Astrocyte (in vitro differentiated cells and primary cell): ENCODE data around the gene FADS6. TPM values are rescaled to one million over a fixed set of nuclear protein-coding genes. Genes with fewer than 3 reads are reported as not detected.

Source experiments
- DNase-seq: peaks from one replicate; pipeline ENCODE4 v3.0.0-alpha.2; 2010; ENCODE audit warnings: low read depth
- FAIRE-seq: peaks from 2 replicates; lab custom pipeline; 2011; peaks lifted over from hg19 to GRCh38; lab: Jason Lieb, UNC
- H2AFZ ChIP-seq: 2 replicates; pipeline ENCODE4 v1.6.0; 2012; ENCODE audit warnings: low read depth, low read length, inconsistent platforms
- H3K27ac ChIP-seq: 2 replicates; pipeline ENCODE4 v1.5.1; 2011; ENCODE audit warnings: low read depth, low read length, inconsistent platforms
- H3K27me3 ChIP-seq: 2 replicates; pipeline ENCODE4 v1.6.0; 2011; ENCODE audit warnings: low read length, inconsistent platforms; ENCODE audit not compliant: insufficient read depth
- H3K36me3 ChIP-seq: 2 replicates; pipeline ENCODE4 v1.5.1; 2011; ENCODE audit warnings: low read length, inconsistent platforms; ENCODE audit not compliant: insufficient read depth
- H3K4me1 ChIP-seq: 2 replicates; pipeline ENCODE4 v1.5.1; 2011; ENCODE audit warnings: low read length, inconsistent platforms; ENCODE audit not compliant: insufficient read depth
- H3K4me2 ChIP-seq: 2 replicates; pipeline ENCODE4 v1.6.0; 2012; ENCODE audit warnings: low read length, inconsistent platforms
- H3K4me3 ChIP-seq: 2 replicates; pipeline ENCODE4 v1.5.1; 2011; ENCODE audit warnings: low read depth, mild to moderate bottlenecking, low read length, inconsistent platforms; ENCODE audit not compliant: insufficient read depth
- H3K79me2 ChIP-seq: 2 replicates; pipeline ENCODE4 v1.6.0; 2012; ENCODE audit warnings: mild to moderate bottlenecking, low read length, inconsistent platforms; ENCODE audit not compliant: insufficient read depth
- H3K9ac ChIP-seq: 2 replicates; pipeline ENCODE4 v1.6.0; 2012; ENCODE audit warnings: mild to moderate bottlenecking, low read length, inconsistent platforms
- H3K9me3 ChIP-seq: 2 replicates; pipeline ENCODE4 v1.5.1; 2012; ENCODE audit warnings: low read depth, mild to moderate bottlenecking, low read length, inconsistent platforms; ENCODE audit not compliant: insufficient read depth
- H4K20me1 ChIP-seq: 2 replicates; pipeline ENCODE4 v1.6.0; 2012; ENCODE audit warnings: low read length, inconsistent platforms; ENCODE audit not compliant: insufficient read depth
- H3K27ac Mint-ChIP-seq: one replicate; pipeline ENCODE4 v1.8.0; 2021; ENCODE audit warnings: mild to moderate bottlenecking, mixed read lengths; ENCODE audit not compliant: unreplicated experiment
- H3K27me3 Mint-ChIP-seq: one replicate; pipeline ENCODE4 v1.8.0; 2021; ENCODE audit warnings: low read depth, mixed read lengths; ENCODE audit not compliant: unreplicated experiment
- H3K36me3 Mint-ChIP-seq: one replicate; pipeline ENCODE4 v1.8.0; 2021; ENCODE audit warnings: low read depth, mixed read lengths; ENCODE audit not compliant: unreplicated experiment
- H3K4me1 Mint-ChIP-seq: one replicate; pipeline ENCODE4 v1.8.0; 2021; ENCODE audit warnings: low read depth, mixed read lengths; ENCODE audit not compliant: unreplicated experiment
- H3K4me3 Mint-ChIP-seq: one replicate; pipeline ENCODE4 v1.8.0; 2021; ENCODE audit warnings: mild to moderate bottlenecking, moderate library complexity, mixed read lengths; ENCODE audit not compliant: unreplicated experiment
- H3K9me3 Mint-ChIP-seq: one replicate; pipeline ENCODE4 v1.8.0; 2021; ENCODE audit warnings: mild to moderate bottlenecking, mixed read lengths; ENCODE audit not compliant: unreplicated experiment
- EZH2 ChIP-seq: IDR thresholded peaks from 2 replicates; pipeline ENCODE4 v1.6.1; 2012; ENCODE audit warnings: mild to moderate bottlenecking, low read length, inconsistent platforms; ENCODE audit not compliant: insufficient read depth
- total RNA-seq: library from RNA; stranded (reverse); gene quantifications from 2 replicates; pipeline ENCODE4 v1.2.1, GENCODE V29; 2021
- TF ChIP-seq, protein P1 (sequence below): IDR thresholded peaks from 2 replicates; pipeline ENCODE4 v1.5.1; 2011; ENCODE audit warnings: low read depth, mild to moderate bottlenecking, inconsistent platforms, low read length, moderate library complexity; ENCODE audit not compliant: insufficient read depth

FADS6 gene
- total RNA-seq, 1 donor from 2014 or later = not detected

DNA sequence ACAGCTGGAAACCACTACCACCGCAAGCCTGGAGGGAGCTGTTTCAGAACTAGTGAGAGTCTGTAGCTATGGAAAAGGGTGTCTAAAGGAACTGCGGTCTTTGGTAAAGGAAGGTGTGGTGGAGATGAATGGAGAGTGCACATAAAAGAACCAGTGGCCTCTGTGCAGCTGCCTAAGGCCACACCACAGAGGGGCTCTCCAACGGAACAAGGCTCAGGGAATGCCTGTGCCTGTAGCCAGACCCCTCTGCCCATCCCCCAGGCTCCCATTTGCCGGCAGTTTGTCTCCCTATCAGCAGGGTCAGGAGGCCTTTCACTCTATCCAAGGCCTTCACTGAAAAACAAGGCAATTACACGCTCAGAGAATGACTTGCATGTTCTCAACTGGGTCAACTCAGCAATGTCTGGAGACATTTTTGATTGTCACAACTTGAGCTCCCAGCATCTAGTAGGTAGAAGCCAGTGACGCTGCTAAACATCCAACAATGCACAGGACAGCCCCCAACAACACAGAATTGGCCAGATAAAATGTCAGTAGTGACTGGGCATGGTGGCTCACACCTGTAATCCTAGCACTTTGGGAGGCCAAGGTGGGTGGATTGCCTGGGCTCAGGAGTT lies 17.3 kb downstream of the FADS6 start:
- Mint-ChIP-seq H3K27ac (no peak overlapping the region), H3K27me3 (peaks cover 19% of the 10 kb centered on the region), H3K36me3 (peaks cover under 1% of the 10 kb centered on the region), H3K4me1 (peaks cover 5% of the 10 kb centered on the region), H3K9me3 (no peaks in the 10 kb centered on the region), H3K4me3 (no peak overlapping the region)
- Histone ChIP-seq H2AFZ (no peak overlapping the region), H3K4me2 (no peak overlapping the region), H3K4me3 (no peak overlapping the region), H3K36me3 (no peaks in the 10 kb centered on the region), H3K9ac (no peak overlapping the region), H3K79me2 (peaks cover 9% of the 10 kb centered on the region), H4K20me1 (no peaks in the 10 kb centered on the region), H3K4me1 (peaks cover 13% of the 10 kb centered on the region), H3K27ac (no peak overlapping the region), H3K27me3 (peaks cover 4% of the 10 kb centered on the region), H3K9me3 (no peaks in the 10 kb centered on the region)
- no peak for FAIRE-seq
- DNase-seq = no peak
- no peak for TF ChIP-seq EZH2
- TF ChIP-seq, protein P1, sequence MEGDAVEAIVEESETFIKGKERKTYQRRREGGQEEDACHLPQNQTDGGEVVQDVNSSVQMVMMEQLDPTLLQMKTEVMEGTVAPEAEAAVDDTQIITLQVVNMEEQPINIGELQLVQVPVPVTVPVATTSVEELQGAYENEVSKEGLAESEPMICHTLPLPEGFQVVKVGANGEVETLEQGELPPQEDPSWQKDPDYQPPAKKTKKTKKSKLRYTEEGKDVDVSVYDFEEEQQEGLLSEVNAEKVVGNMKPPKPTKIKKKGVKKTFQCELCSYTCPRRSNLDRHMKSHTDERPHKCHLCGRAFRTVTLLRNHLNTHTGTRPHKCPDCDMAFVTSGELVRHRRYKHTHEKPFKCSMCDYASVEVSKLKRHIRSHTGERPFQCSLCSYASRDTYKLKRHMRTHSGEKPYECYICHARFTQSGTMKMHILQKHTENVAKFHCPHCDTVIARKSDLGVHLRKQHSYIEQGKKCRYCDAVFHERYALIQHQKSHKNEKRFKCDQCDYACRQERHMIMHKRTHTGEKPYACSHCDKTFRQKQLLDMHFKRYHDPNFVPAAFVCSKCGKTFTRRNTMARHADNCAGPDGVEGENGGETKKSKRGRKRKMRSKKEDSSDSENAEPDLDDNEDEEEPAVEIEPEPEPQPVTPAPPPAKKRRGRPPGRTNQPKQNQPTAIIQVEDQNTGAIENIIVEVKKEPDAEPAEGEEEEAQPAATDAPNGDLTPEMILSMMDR = no peak

GRCh38 chr17:74875155-74875976 lies 18.1 kb downstream of the FADS6 start:
- FAIRE-seq = no peak
- DNase-seq = no peak
- no peak overlapping the region for H3K9ac ChIP-seq
- H3K4me3 ChIP-seq = no peak overlapping the region
- Mint-ChIP-seq H3K27ac (no peak overlapping the region), H3K4me1 (peaks cover 7% of the 10 kb centered on the region), H3K4me3 (no peak overlapping the region), H3K27me3 (peaks cover 13% of the 10 kb centered on the region), H3K9me3 (no peaks in the 10 kb centered on the region), H3K36me3 (peaks cover 5% of the 10 kb centered on the region)
- peaks cover 9% of the 10 kb centered on the region for H3K79me2 ChIP-seq
- no peaks in the 10 kb centered on the region for H3K9me3 ChIP-seq
- H3K36me3 ChIP-seq = no peaks in the 10 kb centered on the region
- no peak overlapping the region for H2AFZ ChIP-seq
- TF ChIP-seq EZH2 = no peak
- TF ChIP-seq, protein P1 = no peak
- no peak overlapping the region for H3K4me2 ChIP-seq
- H3K27me3 ChIP-seq = no peaks in the 10 kb centered on the region
- H4K20me1 ChIP-seq = no peaks in the 10 kb centered on the region
- no peak overlapping the region for H3K27ac ChIP-seq
- H3K4me1 ChIP-seq = peaks cover 13% of the 10 kb centered on the region
